Panc1 (cell line): ENCODE data around the gene NEK6. TPM values are rescaled to one million over a fixed set of nuclear protein-coding genes. Genes with fewer than 3 reads are reported as not detected.

Experiments
- ATAC-seq: fragments of 200-7000 bp; cut with Tn5 transposase; 2 replicates; pipeline ENCODE4 v1.9.1; 2020; ENCODE audit warnings: mild to moderate bottlenecking, moderate library complexity
- BruUV-seq: library from RNA; stranded (reverse); fragments of 400-500 nt; replicated peaks from 2 replicates; lab custom pipeline; 2021; lab: Mats Ljungman, UMichigan
- CTCF ChIA-PET: fragments of 300-600 bp; sonication (Branson Sonifier 250); formaldehyde crosslinking; loops from one replicate; lab custom pipeline; 2022; ENCODE audit warnings: antibody characterized with exemption; lab: Charles Lee
- POLR2A ChIA-PET: fragments of 300-600 bp; sonication (Branson Sonifier 250); formaldehyde crosslinking; loops from one replicate; lab custom pipeline; 2022; ENCODE audit warnings: antibody characterized with exemption; lab: Charles Lee
- DNase-seq: peaks from one replicate; pipeline ENCODE4 v3.0.0-alpha.2; 2010; ENCODE audit warnings: low read depth, low spot score
- H3K27ac ChIP-seq: 2 replicates; pipeline ENCODE4 v1.5.1; 2011; ENCODE audit warnings: mild to moderate bottlenecking, low read length, inconsistent platforms
- H3K27me3 ChIP-seq: fragments of 200-500 bp; sonication (Bioruptor generic); 2 replicates; pipeline ENCODE4 v1.6.0; 2014; ENCODE audit warnings: low read length, inconsistent platforms; ENCODE audit not compliant: control insufficient read depth, insufficient read depth
- H3K36me3 ChIP-seq: fragments of 200-500 bp; sonication (Bioruptor generic); 2 replicates; pipeline ENCODE4 v1.5.1; 2014; ENCODE audit warnings: inconsistent platforms, mild to moderate bottlenecking, low read length, moderate library complexity; ENCODE audit not compliant: control insufficient read depth, insufficient read depth
- H3K4me1 ChIP-seq: 2 replicates; pipeline ENCODE4 v1.5.1; 2011; ENCODE audit warnings: inconsistent platforms, mild to moderate bottlenecking, low read length, moderate library complexity; ENCODE audit not compliant: control insufficient read depth, insufficient read depth
- H3K4me3 ChIP-seq, 2 experiments: 2 replicates each; pipeline ENCODE4 v1.5.1; 2011 to 2012; ENCODE audit warnings: low read depth in 2 of 2, low read length in 2 of 2, mild to moderate bottlenecking in 2 of 2, inconsistent platforms in 1 of 2, moderate library complexity in 1 of 2
- H3K9me3 ChIP-seq: fragments of 200-500 bp; sonication (Bioruptor generic); 2 replicates; pipeline ENCODE4 v1.5.1; 2014; ENCODE audit warnings: low read depth, mild to moderate bottlenecking, inconsistent platforms, low read length, moderate library complexity; ENCODE audit not compliant: control insufficient read depth, insufficient read depth
- CTCF ChIP-seq: fragments of 450-650 bp; IDR thresholded peaks from 2 replicates; pipeline ENCODE4 v1.5.1; 2017; ENCODE audit warnings: mild to moderate bottlenecking
- POLR2AphosphoS5 ChIP-seq: IDR thresholded peaks from 2 replicates; pipeline ENCODE4 v1.6.1; 2012; ENCODE audit warnings: mild to moderate bottlenecking, low read depth, low read length, moderate library complexity
- SIN3A ChIP-seq: IDR thresholded peaks from 2 replicates; pipeline ENCODE4 v1.6.1; 2012; ENCODE audit warnings: low read depth, mild to moderate bottlenecking, low read length, moderate library complexity, borderline replicate concordance; ENCODE audit not compliant: insufficient read depth
- TCF7L2 ChIP-seq: IDR thresholded peaks from 2 replicates; pipeline ENCODE4 v1.6.1; 2011; ENCODE audit warnings: mild to moderate bottlenecking, low read depth, low read length, inconsistent platforms
- in situ Hi-C: cut with HindIII; loops from 2 replicates; pipeline ENCODE4 v1.10.0; 2016; ENCODE audit warnings: low sequenced_read_pairs, low pct_unique_long_range_greater_than_20kb
- intact Hi-C: fragments of 100-400 bp; cut with micrococcal nuclease; formaldehyde crosslinking; loops from one replicate; pipeline ENCODE4 v1.10.0; 2022; ENCODE audit not compliant: unreplicated experiment
- total RNA-seq: library from RNA; stranded (reverse); gene quantifications from one replicate; pipeline ENCODE4 v1.2.1, GENCODE V29; 2021; ENCODE audit not compliant: unreplicated experiment
- TF ChIP-seq, protein P1 (sequence below), 2 experiments: IDR thresholded peaks; 2 replicates each; pipeline ENCODE4 v1.6.1; 2011 to 2012; ENCODE audit warnings: low read depth in 2 of 2, control low read depth in 1 of 2, low read length in 1 of 2, mild to moderate bottlenecking in 1 of 2, moderate library complexity in 1 of 2; ENCODE audit not compliant: insufficient read depth in 1 of 2

Gene NEK6
- total RNA-seq, 1 experiment from 2014 or later: 56.3 TPM

GRCh38 chr9:124282442-124283227 lies 24.9 kb downstream of the NEK6 start:
- Histone ChIP-seq H3K27me3 (no peaks in the 10 kb centered on the region), H3K4me1 (peaks cover 86% of the 10 kb centered on the region), H3K4me3 (no peak overlapping the region), H3K36me3 (no peaks in the 10 kb centered on the region), H3K9me3 (no peaks in the 10 kb centered on the region), H3K27ac (peak overlapping the region; percentile 94)
- TF ChIP-seq TCF7L2 (0 out of 2 replicates have a peak, but pooled peaks have one; percentile 48), POLR2AphosphoS5 (no peak), CTCF (no peak), SIN3A (no peak)
- TF ChIP-seq, protein P1, sequence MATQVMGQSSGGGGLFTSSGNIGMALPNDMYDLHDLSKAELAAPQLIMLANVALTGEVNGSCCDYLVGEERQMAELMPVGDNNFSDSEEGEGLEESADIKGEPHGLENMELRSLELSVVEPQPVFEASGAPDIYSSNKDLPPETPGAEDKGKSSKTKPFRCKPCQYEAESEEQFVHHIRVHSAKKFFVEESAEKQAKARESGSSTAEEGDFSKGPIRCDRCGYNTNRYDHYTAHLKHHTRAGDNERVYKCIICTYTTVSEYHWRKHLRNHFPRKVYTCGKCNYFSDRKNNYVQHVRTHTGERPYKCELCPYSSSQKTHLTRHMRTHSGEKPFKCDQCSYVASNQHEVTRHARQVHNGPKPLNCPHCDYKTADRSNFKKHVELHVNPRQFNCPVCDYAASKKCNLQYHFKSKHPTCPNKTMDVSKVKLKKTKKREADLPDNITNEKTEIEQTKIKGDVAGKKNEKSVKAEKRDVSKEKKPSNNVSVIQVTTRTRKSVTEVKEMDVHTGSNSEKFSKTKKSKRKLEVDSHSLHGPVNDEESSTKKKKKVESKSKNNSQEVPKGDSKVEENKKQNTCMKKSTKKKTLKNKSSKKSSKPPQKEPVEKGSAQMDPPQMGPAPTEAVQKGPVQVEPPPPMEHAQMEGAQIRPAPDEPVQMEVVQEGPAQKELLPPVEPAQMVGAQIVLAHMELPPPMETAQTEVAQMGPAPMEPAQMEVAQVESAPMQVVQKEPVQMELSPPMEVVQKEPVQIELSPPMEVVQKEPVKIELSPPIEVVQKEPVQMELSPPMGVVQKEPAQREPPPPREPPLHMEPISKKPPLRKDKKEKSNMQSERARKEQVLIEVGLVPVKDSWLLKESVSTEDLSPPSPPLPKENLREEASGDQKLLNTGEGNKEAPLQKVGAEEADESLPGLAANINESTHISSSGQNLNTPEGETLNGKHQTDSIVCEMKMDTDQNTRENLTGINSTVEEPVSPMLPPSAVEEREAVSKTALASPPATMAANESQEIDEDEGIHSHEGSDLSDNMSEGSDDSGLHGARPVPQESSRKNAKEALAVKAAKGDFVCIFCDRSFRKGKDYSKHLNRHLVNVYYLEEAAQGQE (IDR thresholded peaks at IDR 0.05; ENCODE audit: insufficient read depth in 1 of 2, low read depth in 2 of 2, low read length in 1 of 2): no peak
- in situ Hi-C loops: no loop called here
- POLR2A ChIA-PET: no interaction called here
- intact Hi-C loops: no loop called here
- peak; percentile 9; the same call in 1 of the 2 replicates for ATAC-seq
- CTCF ChIA-PET: no interaction called here
- no peak for DNase-seq
- BruUV-seq: no TSS peak

DNA sequence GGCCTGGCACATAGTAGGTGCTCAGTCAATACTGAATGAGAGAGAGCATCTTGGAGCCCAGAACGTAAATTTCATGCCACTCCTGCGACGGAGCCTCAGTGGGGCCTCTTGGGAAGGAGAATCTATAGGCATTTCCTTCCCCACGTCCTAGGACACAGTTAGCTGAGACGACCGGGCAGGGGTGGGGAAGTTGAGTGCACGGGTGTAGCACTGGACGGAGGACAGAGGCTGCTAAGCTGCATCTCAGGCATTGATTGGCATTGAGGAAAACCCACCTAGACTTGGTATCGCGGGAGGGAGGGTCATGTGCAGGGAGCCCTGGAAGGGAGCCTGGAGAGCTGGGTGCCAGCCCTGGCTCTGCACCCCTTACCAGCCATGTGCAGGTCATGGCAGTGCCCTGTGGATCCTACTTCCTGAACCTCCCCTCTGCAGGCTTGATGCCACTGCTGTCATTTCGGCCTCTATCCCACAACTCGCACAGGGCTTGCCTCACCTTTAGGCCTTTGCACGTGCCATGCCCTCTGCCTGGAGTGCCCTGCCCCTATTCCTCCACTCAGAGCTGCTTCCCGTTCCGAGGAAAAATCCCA lies 25.6 kb downstream of the NEK6 start:
- POLR2A ChIA-PET: no interaction called here
- Histone ChIP-seq H3K27ac (peak overlapping the region; percentile 94), H3K4me3 (no peak overlapping the region), H3K36me3 (no peaks in the 10 kb centered on the region), H3K4me1 (peaks cover 90% of the 10 kb centered on the region), H3K27me3 (no peaks in the 10 kb centered on the region), H3K9me3 (no peaks in the 10 kb centered on the region)
- TF ChIP-seq POLR2AphosphoS5 (no peak), TCF7L2 (no peak), SIN3A (no peak), CTCF (no peak)
- TF ChIP-seq, protein P1 (IDR thresholded peaks at IDR 0.05; ENCODE audit: insufficient read depth in 1 of 2, low read depth in 2 of 2, low read length in 1 of 2): no peak
- in situ Hi-C loops: no loop called here
- ATAC-seq: no peak
- CTCF ChIA-PET: no interaction called here
- BruUV-seq: no TSS peak
- intact Hi-C loops: no loop called here
- no peak for DNase-seq
